Ramos (cell line): ENCODE results near the gene IGBP1.
"Not testable (repeated sequence)": the region's sequence is repeated elsewhere in the genome, so short reads cannot be mapped to it uniquely, and the experiment has no call there.

Source experiments
- in situ Hi-C: fragments of 300-500 bp; cut with MboI; formaldehyde crosslinking; loops from one replicate; pipeline ENCODE4 v1.14.3; 2022; ENCODE audit warnings: low sequenced_read_pairs; ENCODE audit not compliant: unreplicated experiment

The IGBP1 gene

DNA sequence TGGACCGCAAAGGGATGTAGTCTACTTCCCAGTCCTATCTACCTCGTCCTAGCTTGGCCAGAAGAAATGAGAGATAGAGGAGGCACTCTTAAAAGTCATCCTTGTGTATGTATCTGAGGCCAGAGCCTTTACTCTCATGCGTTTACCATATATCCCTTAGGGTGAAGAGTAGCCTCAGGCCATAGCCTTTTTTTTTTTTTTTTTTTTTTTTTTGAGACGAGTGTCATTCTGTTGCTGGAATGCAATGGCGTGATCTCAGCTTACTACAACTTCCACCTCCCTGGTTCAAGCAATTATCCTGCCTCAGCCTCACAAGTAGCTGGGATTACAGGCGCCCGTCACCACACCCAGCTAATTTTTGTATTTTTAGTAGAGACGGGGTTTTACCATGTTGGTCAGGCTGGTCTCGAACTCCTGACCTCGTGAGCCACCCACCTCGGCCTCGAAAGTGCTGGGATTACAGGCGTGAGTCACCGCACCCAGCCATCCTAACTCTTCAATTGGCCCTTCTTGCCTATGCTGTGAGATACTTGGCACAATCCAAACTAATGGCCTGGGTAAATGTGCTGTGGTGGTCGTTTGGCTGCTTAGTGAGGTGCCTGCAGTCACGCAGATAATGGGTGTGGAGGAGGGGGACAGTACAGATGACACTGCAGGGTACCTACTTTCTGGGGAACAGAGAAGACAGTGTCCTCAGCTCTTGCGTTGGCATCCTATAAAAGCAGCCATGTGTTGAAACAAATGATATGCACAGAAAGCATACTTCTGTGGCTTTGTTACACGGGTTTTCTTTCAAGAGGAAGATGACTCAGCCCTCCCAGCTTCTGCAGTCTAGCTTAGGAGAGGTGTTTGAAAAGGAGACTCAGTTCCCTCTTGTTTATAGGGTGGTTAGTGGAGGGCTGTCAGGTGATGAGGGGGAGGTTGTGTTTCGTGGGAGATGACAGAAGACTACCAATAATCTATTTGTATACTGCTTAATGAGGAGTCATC lies 33.6 kb downstream of the IGBP1 start:
- in situ Hi-C loops, result no loop called here

DNA sequence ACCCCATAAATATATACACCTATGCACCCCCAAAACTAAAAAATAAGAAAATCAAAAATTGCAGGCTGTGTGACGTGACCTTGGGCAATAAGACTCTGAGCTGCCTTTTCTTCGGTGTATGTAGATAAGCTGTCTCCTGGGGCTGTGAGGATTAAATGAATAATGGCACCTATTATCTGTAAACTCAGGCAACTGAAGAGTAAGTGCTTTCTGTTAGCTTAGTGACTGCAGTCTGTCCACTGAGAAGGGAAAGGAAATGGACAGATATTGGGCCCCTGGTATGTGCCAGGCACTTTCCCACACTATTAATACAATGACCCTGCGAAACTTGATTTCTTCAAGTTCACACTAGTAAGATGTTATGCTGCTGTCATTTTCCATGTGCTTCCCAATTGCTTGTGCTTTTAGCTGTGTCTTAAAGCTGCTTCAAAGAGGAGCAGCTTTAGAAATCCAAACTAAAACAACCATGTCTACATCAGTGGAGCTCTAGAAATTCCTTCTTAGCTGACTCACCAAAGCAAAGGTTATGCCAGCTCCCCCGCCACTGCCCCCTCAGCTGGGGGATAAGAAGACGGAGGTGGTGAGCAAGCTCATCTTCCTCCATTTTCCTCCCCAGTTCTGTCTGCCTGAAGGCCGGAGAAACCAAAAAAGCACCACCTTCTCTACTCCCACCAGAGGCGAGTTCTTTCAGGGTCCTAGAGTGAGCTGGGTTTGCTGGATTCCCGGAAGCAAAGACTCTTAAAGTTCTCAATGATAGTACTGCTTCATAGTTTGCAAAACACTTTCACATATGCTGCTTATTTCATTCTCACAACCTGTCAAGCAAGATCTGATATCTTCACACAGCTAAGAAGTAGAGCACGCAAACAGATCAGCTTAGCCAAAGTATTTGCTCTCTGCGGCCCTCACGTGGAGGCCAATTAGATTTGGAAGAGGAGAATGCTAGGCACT lies 35.3 kb downstream of the IGBP1 start:
- in situ Hi-C loops, result no loop called here

DNA sequence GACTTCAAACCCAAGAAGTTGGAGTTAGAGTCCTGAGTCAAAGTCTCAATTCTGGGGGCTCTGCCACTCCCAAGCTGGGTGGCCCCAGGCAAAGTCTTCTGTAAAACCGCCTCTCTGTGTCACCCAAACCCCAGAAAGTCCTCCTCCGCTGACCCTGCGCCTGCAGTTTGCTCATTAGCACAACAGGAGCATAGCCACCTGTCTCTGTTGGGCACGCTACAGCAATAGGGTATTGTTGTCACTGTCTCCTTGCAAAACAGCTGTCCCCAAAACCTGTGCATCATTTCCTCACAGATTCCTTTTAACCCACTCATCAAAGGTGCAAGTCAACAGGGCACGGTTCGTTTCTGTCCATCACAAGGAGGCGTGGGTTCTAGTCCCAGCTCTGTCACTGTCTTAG lies 36.0 kb downstream of the IGBP1 start:
- in situ Hi-C loops, result no loop called here

DNA sequence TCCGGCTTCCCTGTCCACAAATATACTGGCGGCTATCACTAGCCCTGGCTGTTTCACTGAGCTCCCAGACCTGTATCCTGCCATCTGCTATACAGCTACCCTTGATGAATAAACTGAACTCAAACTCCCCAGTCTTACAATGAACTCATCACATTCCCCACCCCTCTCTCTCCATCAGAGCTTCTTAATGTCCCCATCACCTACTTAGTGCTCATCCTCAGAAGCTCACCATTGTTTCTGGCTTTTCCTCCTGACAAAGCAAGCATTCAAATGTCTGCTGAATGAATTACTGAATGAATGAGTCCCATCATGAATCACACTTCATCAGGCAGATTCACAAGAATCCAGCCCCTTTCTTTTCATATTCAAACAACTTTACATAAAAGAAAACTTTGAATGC lies 38.4 kb downstream of the IGBP1 start:
- in situ Hi-C loops, result no loop called here

DNA sequence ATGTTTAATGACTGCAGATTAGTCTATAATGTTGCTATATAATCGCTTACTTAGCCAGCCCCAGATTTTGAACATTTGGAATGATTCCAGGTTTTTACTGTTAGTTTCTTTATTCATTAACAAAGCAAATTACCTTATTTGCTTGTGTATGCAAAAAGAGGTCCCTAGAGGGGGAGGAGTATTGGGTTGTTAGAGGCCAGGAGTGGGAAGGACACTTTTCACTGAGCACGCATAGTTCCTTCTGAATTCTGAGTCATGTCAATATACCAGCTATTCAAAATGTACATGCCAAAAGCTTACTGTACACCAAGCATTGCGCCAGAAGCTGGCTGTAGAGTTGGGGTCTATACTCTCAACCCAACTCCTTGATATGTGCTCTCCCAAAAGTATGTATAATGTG lies 39.0 kb downstream of the IGBP1 start:
- in situ Hi-C loops, result no loop called here

DNA sequence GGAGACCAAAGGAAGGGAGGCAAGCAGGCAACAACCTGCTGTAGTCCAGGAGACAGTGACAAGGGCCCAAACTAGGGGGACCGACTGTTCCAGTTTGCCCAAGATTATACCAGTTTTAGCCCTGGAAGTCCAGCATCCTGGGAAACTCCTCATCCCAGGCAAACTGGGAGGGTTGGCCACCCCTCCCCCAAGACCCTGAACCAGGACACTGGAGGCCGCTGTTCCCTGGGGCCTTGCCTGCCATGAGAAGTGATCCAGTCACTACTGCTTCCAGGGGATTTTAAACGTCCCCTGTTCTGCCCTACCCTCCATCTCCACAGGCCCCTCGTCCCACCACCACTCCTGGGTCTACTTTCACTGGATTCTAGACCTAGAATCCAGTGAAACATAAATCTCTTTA lies 39.7 kb downstream of the IGBP1 start:
- in situ Hi-C loops, result no loop called here

DNA sequence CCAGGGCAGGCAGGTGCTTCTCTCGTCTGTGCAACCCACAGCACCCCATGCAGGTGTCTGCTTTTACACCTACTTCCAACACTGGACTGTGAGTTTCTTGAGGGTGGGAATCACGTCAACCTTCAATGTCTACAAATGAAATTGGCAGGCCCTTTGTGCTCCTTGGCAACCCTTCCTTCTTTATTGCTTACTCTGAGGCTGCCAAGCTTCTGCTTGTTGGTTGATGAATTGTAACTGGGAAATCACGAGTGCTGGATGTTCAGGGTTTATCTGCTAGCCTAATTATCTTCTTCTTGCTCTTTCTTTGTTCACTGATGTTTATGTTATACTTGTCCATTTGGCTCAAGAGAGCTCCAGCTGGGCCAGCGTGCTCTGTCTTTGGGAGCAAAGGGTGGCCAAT lies 41.5 kb downstream of the IGBP1 start:
- in situ Hi-C loops, result no loop called here

DNA sequence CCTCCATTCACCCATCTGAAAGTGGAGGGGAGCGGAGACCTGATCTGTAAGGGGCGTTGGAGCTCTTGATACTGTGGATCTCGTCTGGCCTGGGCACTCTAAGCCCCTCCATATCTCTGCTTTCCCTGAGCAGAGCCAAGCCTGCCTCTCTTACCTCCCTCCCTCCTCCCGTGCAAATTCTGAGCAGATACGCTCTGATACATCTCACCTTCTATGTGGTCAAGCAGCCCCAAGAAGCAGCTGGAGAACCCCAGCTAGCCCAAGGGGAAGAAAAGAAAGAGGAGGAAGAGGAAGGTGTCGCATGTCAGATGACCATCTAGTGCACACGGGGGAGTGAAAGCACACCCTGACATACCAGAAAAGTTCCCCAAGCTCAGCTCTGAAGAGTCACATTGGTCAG lies 42.1 kb downstream of the IGBP1 start:
- in situ Hi-C loops, result no loop called here

DNA sequence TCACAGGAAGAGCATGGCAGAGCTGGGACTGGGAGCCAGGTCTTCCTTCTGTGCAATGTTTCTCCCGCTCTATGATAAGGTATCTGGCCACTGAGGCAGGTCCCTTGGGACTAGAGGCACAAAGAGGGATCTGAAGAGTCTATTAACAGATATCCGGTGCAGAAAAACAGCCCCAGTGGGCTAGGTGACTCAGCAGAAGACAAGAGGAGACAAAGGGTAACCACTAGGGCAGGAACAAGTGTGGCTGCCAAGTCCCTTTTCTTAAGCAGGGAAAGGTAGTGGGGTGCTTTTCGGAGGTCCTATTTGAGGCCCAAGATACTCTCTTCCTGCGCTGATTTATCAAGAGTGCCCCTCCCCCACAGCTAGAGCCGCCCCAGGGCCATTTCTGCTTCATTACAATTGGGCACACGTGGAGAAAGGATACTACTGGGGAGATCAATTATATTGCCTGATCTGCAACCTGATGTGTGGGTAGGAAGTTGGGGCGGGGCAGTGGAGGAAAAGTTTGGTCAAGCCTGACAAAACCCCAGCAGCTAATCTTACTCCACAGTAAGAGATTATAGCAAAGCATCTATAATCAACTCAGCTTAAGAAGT lies 43.8 kb downstream of the IGBP1 start, which contains the start of gene DGAT2L6:
TSS of gene DGAT2L6 (plus strand) at position 546 of the 596 bp plus-strand sequence. CDS start 100 bp downstream, outside the sequence.
- in situ Hi-C loops, result no loop called here

DNA sequence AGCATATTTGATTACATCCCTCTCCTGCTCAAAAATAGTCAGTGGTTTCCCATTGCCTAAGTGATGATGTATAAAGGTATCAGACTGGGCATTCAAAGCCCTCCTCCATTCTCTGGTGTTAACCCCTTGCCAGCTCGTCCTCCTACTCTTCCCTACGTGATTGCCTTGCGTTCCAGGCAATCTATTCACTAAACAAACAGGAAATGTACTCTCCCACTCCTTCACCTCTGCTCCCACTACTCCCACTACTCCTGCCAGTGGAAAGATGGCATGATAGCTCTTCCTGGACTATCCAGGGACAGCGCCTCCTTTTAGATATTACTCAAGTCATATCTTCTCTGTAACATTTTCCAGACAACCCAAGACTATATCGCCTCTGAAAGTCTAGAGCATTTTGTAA lies 49.8 kb downstream of the IGBP1 start:
- in situ Hi-C loops, result no loop called here

DNA sequence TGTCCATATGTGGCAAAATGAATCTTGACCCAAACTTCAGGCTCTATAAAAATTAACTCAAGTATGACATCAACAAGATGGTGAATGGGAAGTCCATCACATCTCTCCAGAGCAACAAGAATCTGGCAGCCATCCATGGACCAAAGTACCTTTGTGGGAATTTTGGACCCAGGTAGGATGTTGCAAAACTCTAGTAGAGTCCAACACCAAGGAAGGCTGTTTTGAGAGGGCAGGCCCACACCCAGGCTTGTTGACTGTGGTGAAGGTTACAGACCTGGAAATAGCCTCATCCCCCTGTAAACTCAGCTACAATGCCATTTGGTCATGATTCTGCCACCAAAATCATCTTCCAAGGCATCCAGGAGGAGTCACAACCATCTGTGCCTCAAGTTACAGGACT lies 57.0 kb downstream of the IGBP1 start:
- in situ Hi-C loops, result no loop called here

DNA sequence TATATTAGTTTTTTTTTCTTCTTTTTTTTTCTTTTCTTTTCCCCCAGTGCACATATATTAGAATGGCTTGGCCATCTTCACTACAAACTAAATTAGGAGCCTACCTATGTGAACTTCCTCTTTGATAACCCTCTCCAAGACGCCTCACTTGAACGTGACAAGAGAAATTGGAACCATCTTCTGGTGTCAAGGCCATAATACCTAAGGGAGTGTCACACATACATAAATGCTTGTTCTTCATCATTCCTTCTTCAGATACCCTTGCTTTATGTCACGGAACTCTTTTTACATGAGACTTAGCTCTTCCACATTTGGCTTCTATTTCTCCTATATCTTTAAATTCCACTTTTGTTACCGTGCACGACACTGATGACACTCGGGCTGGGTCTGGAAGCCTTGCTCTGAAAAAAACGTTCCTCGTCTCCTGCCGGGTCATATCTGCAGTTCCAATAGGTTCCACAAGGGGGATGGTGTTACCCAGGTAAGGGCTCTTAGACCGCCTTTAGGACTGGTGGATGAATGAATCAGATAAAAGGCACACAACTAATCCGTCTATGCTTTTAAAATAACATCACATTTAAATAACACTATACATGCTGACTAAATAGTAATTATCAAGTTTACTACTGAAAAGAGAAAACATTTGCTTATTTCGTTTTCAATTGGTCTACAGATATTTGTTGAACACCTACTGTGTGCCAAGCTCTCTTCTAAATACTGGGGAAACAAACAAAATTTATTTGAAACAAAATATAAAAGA lies 63.9 kb downstream of the IGBP1 start:
- in situ Hi-C loops, result no loop called here

DNA sequence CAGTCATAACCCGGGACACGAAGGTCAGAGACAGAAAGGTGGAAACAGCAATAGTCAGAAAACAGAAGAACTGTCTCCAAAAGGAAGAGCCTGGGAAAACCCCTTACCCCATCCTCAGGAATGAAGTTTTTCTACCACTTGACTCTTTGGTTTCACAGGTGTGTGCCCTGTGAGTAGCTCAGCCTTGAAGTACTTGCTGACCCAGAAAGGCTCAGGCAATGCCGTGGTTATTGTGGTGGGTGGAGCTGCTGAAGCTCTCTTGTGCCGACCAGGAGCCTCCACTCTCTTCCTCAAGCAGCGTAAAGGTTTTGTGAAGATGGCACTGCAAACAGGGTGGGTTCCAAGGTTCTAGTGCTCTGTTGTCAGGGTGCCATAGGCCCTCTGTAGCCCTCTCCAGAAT lies 68.5 kb downstream of the IGBP1 start:
- in situ Hi-C loops, result no loop called here

DNA sequence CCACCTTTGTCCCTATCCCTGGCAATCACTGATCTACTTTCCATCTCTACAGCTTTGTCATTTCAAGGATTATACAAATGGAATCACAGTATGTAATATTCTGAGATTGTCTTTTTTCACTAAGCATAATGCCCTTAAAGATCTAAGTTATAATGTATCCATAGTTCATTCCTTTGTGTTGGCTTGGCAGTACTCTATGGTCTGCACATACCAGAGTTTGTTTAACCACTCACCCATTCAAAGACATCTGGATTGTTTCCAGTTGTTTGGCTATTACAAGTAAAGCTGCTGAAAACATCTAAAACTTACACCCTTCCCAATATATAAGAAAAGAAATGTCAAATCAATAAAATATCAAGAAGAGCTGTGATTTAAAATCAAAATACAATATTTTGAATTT lies 75.2 kb downstream of the IGBP1 start:
- in situ Hi-C loops, result no loop called here

DNA sequence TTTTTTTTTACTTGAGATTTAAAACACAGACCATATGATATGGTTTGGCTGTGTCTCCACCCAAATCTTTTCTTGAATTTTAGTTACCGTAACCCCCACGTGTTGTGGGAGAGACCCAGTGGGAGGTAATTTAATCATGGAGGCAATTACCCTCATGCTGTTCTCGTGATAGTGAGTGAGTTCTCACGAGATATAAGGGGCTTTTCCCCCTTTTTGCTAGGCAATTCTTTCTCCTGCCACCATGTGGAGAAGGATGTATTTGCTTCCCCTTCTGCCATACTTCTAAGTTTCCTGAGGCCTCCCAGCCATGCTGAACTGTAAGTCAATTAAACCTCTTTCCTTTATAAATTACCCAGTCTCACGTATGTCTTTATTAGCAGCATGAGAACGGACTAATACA lies 76.3 kb downstream of the IGBP1 start:
- in situ Hi-C loops, result not testable (repeated sequence)
